Measurements from ENCODE around the gene RGS4.

DNA sequence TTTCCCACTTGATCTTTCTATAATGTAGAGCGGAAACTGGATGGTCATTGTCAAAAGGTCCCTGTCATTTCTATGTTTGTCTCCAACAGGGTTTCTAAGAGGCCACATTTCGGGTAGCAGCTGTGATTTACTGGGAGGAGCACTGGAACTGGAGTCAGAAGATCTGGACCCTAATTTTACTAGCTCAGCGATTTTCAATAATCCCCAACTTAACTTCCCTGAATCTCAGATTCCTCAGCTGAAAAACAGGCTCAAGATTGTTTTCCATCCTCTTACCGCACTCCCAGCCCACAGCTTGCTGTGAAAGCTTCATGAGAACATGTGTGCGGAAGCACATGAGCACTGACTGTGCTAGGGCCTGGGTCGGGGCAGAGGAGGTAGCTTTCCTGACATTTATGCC lies 19.9 kb upstream of the RGS4 start:
- TF ChIP-seq, protein P1, sequence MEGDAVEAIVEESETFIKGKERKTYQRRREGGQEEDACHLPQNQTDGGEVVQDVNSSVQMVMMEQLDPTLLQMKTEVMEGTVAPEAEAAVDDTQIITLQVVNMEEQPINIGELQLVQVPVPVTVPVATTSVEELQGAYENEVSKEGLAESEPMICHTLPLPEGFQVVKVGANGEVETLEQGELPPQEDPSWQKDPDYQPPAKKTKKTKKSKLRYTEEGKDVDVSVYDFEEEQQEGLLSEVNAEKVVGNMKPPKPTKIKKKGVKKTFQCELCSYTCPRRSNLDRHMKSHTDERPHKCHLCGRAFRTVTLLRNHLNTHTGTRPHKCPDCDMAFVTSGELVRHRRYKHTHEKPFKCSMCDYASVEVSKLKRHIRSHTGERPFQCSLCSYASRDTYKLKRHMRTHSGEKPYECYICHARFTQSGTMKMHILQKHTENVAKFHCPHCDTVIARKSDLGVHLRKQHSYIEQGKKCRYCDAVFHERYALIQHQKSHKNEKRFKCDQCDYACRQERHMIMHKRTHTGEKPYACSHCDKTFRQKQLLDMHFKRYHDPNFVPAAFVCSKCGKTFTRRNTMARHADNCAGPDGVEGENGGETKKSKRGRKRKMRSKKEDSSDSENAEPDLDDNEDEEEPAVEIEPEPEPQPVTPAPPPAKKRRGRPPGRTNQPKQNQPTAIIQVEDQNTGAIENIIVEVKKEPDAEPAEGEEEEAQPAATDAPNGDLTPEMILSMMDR (IDR thresholded peaks at IDR 0.05): no peak
- TF ChIP-seq EZH2 (IDR thresholded peaks at IDR 0.05; ENCODE audit: borderline replicate concordance, insufficient read depth, low read depth, low read length, poor library complexity, severe bottlenecking): no peak
